OCI-LY7 (cell line): ENCODE results near the gene TMEM234. TPM values are rescaled to one million over a fixed set of nuclear protein-coding genes. Genes with fewer than 3 reads are reported as not detected.

Experiments used
- BruUV-seq: library from RNA; stranded (reverse); fragments of 400-500 nt; replicated peaks from 2 replicates; lab custom pipeline; 2021; lab: Mats Ljungman, UMichigan
- CTCF ChIA-PET: fragments of 300-600 bp; sonication (Branson Sonifier 250); formaldehyde crosslinking; loops from one replicate; lab custom pipeline; 2022; ENCODE audit warnings: antibody characterized with exemption; ENCODE audit not compliant: unreplicated experiment; lab: Charles Lee
- POLR2A ChIA-PET: fragments of 300-600 bp; sonication (Branson Sonifier 250); formaldehyde crosslinking; loops from one replicate; lab custom pipeline; 2022; ENCODE audit warnings: antibody characterized with exemption; lab: Charles Lee
- DNase-seq: peaks from one replicate; pipeline ENCODE4 v3.0.0-alpha.2; 2015; ENCODE audit warnings: low spot score
- H2AFZ ChIP-seq: fragments of 200-600 bp; sonication (generic), shearing (Covaris generic); 2 replicates; pipeline ENCODE4 v1.6.1; 2014; ENCODE audit warnings: mild to moderate bottlenecking, antibody characterized with exemption, low read length, moderate library complexity
- H3K27ac ChIP-seq: fragments of 200-600 bp; sonication (generic); 2 replicates; pipeline ENCODE4 v1.5.1; 2014; ENCODE audit warnings: mixed run types, low read depth, mild to moderate bottlenecking, moderate library complexity, low read length, inconsistent platforms; ENCODE audit not compliant: poor library complexity, severe bottlenecking
- H3K36me3 ChIP-seq: fragments of 200-600 bp; sonication (generic); 2 replicates; pipeline ENCODE4 v1.6.1; 2014; ENCODE audit warnings: mild to moderate bottlenecking, antibody characterized with exemption, low read length, moderate library complexity, mixed read lengths; ENCODE audit not compliant: insufficient read depth
- H3K4me1 ChIP-seq: fragments of 200-600 bp; sonication (generic); 2 replicates; pipeline ENCODE4 v1.5.1; 2014; ENCODE audit warnings: mild to moderate bottlenecking, low read length; ENCODE audit not compliant: insufficient read depth, poor library complexity, severe bottlenecking
- H3K4me2 ChIP-seq: fragments of 200-600 bp; sonication (generic); 2 replicates; pipeline ENCODE4 v1.6.1; 2014; ENCODE audit warnings: mild to moderate bottlenecking, low read length
- H3K4me3 ChIP-seq: fragments of 200-600 bp; sonication (generic); 2 replicates; pipeline ENCODE4 v1.5.1; 2014; ENCODE audit warnings: mild to moderate bottlenecking, low read depth, low read length; ENCODE audit not compliant: poor library complexity, severe bottlenecking
- H3K79me2 ChIP-seq: fragments of 200-600 bp; sonication (generic); 2 replicates; pipeline ENCODE4 v1.6.1; 2016; ENCODE audit warnings: low read depth, mild to moderate bottlenecking, low read length, moderate library complexity, mixed read lengths; ENCODE audit not compliant: insufficient read depth
- H3K9me2 ChIP-seq: fragments of 200-600 bp; sonication (generic); 2 replicates; pipeline ENCODE4 v1.6.1; 2016; ENCODE audit warnings: mild to moderate bottlenecking, low read length, mixed read lengths; ENCODE audit not compliant: insufficient read depth
- H3K9me3 ChIP-seq: fragments of 200-600 bp; sonication (generic); 2 replicates; pipeline ENCODE4 v1.6.1; 2014; ENCODE audit warnings: mild to moderate bottlenecking, mixed run types, low read length, mixed read lengths
- H4K20me1 ChIP-seq: fragments of 200-600 bp; sonication (generic); 2 replicates; pipeline ENCODE4 v1.6.1; 2014; ENCODE audit warnings: mild to moderate bottlenecking, antibody characterized with exemption, low read length, moderate library complexity, mixed read lengths; ENCODE audit not compliant: insufficient read depth
- CTCF ChIP-seq: fragments of 200-600 bp; sonication (generic); conservative IDR thresholded peaks from 2 replicates; pipeline ENCODE4 v1.5.1; 2014; ENCODE audit warnings: mild to moderate bottlenecking, antibody characterized with exemption, low read length, moderate library complexity, mixed read lengths
- EZH2phosphoT487 ChIP-seq: fragments of 200-600 bp; sonication (generic); IDR thresholded peaks from 2 replicates; pipeline ENCODE4 v1.6.1; 2018; ENCODE audit warnings: low read depth, borderline replicate concordance, mild to moderate bottlenecking, mixed run types, antibody characterized with exemption, low read length, moderate library complexity, mixed read lengths
- intact Hi-C: fragments of 100-400 bp; cut with micrococcal nuclease; formaldehyde crosslinking; loops from one replicate; pipeline ENCODE4 v1.10.0; 2022; ENCODE audit not compliant: unreplicated experiment
- total RNA-seq, 2 experiments: library from RNA; depleted of rRNA in 1 of 2; stranded (reverse); fragments of >200 nt in 1 of 2; shearing (Covaris generic) in 1 of 2; gene quantifications; 2 replicates each; pipeline ENCODE4 v1.2.3, GENCODE V29; 2014 to 2022

Gene TMEM234
- total RNA-seq, 2 experiments from 2014 or later = 17.1 to 17.5 TPM

GRCh38 chr1:32180186-32181060 lies 41.7 kb downstream of the TMEM234 start:
- intact Hi-C loops = loop anchor here (2.0 kb wide), 1 partner anchor 108 kb away; the partner anchor contains the start of gene TMEM39B
- peak overlapping the region; percentile 78 for H3K4me3 ChIP-seq
- H3K9me3 ChIP-seq = no peaks in the 10 kb centered on the region
- H4K20me1 ChIP-seq = peaks cover 16% of the 10 kb centered on the region
- peak overlapping the region; percentile 65 for H3K27ac ChIP-seq
- no TSS peak for BruUV-seq
- peak overlapping the region; percentile 72 for H3K4me2 ChIP-seq
- H3K79me2 ChIP-seq = peaks cover 51% of the 10 kb centered on the region
- H3K4me1 ChIP-seq = peaks cover 38% of the 10 kb centered on the region
- peak overlapping the region; percentile 80; the same call in 1 of the 2 replicates for H2AFZ ChIP-seq
- peaks cover 49% of the 10 kb centered on the region for H3K36me3 ChIP-seq
- POLR2A ChIA-PET = interaction anchor here (1.4 to 1.7 kb wide), 2 partner anchors 26 to 68 kb away, joined by 4 to 6 read pairs; partner anchors contain the start of gene IQCC
- no peak for TF ChIP-seq CTCF
- TF ChIP-seq EZH2phosphoT487 = no peak
- peak; percentile 52 for DNase-seq
- no peaks in the 10 kb centered on the region for H3K9me2 ChIP-seq
- CTCF ChIA-PET = no interaction called here

- BruUV-seq = no TSS peak
- CTCF ChIA-PET = interaction anchor here (0.6 to 1.5 kb wide), 2 partner anchors 72 to 223 kb away, joined by 3 to 6 read pairs; partner anchors contain the start of gene KPNA6
- no peaks in the 10 kb centered on the region for H3K9me3 ChIP-seq
Observed at GRCh38 chr1:32179443-32180185, 42.5 kb downstream of the TMEM234 start, which contains the start of gene TXLNA. Gene TXLNA, plus strand, starts transcription at chr1:32179675. Its CDS starts 671 bp downstream, at chr1:32180346.

More at GRCh38 chr1:32179443-32180185, 42.5 kb downstream of the TMEM234 start, which contains the start of gene TXLNA:
- H3K79me2 ChIP-seq = peaks cover 44% of the 10 kb centered on the region
- peak within 1 kb of the TSS; percentile 72 for H3K4me2 ChIP-seq
- H2AFZ ChIP-seq = peak within 1 kb of the TSS; percentile 80
- POLR2A ChIA-PET = interaction anchor here (0.6 to 1.7 kb wide), 8 partner anchors 16 to 106 kb away, joined by 3 to 7 read pairs (median 4); partner anchors contain the start of gene IQCC
- peak within 1 kb of the TSS; percentile 65 for H3K27ac ChIP-seq
- H3K9me2 ChIP-seq = no peaks in the 10 kb centered on the region
- peaks cover 49% of the 10 kb centered on the region for H3K36me3 ChIP-seq
- peaks cover 33% of the 10 kb centered on the region for H3K4me1 ChIP-seq
- intact Hi-C loops = loop anchor here (2.0 kb wide), 1 partner anchor 107 kb away; the partner anchor contains the start of gene TMEM39B
- TF ChIP-seq EZH2phosphoT487 (no peak), CTCF (no peak)
- peak within 1 kb of the TSS; percentile 78 for H3K4me3 ChIP-seq
- H4K20me1 ChIP-seq = peaks cover 16% of the 10 kb centered on the region
- peak; percentile 92 for DNase-seq
